Dedifferentiated amniotic fluid mesenchymal stem cell (primary cell): Measurements from ENCODE around the gene SLIT3.

Experiments used
- DNase-seq: peaks from one replicate; pipeline ENCODE4 v3.0.0-alpha.2; 2016; ENCODE audit errors: extremely low spot score

SLIT3 gene

GRCh38 chr5:169299191-169299662 is 1.7 kb downstream of the SLIT3 start:
- no peak for DNase-seq

- DNase-seq, result no peak
These were observed 2.7 kb downstream of the SLIT3 start for GRCh38 chr5:169298193-169298592.

GRCh38 chr5:169296419-169297143 is 4.4 kb downstream of the SLIT3 start:
- DNase-seq, result no peak

- DNase-seq, result no peak
These were observed 5.6 kb downstream of the SLIT3 start for GRCh38 chr5:169295306-169295705.

GRCh38 chr5:169294621-169295020 is 6.3 kb downstream of the SLIT3 start:
- DNase-seq, result no peak

GRCh38 chr5:169291877-169292276 is 9.1 kb downstream of the SLIT3 start:
- no peak for DNase-seq

GRCh38 chr5:169290895-169291294 is 10.0 kb downstream of the SLIT3 start:
- no peak for DNase-seq

- DNase-seq, result no peak
These were observed 11.4 kb downstream of the SLIT3 start for GRCh38 chr5:169289520-169289919.

GRCh38 chr5:169288066-169288930 is 12.6 kb downstream of the SLIT3 start:
- DNase-seq, result no peak

GRCh38 chr5:169287529-169287928 is 13.4 kb downstream of the SLIT3 start:
- no peak for DNase-seq

GRCh38 chr5:169286572-169287300 is 14.2 kb downstream of the SLIT3 start:
- no peak for DNase-seq

GRCh38 chr5:169283887-169284286 is 17.1 kb downstream of the SLIT3 start:
- no peak for DNase-seq

- no peak for DNase-seq
These were observed 19.3 kb downstream of the SLIT3 start for GRCh38 chr5:169281625-169282024.

GRCh38 chr5:169280696-169281095 is 20.2 kb downstream of the SLIT3 start:
- no peak for DNase-seq

- DNase-seq, result no peak
These were observed 20.7 kb downstream of the SLIT3 start for GRCh38 chr5:169280286-169280685.

GRCh38 chr5:169279125-169279524 is 21.8 kb downstream of the SLIT3 start:
- DNase-seq, result no peak

GRCh38 chr5:169273881-169274280 is 27.1 kb downstream of the SLIT3 start:
- no peak for DNase-seq

- DNase-seq, result no peak
These were observed 27.5 kb downstream of the SLIT3 start for GRCh38 chr5:169273451-169273850.

- DNase-seq, result no peak
These were observed 28.1 kb downstream of the SLIT3 start for GRCh38 chr5:169272731-169273427.

GRCh38 chr5:169272111-169272510 is 28.8 kb downstream of the SLIT3 start:
- no peak for DNase-seq

GRCh38 chr5:169270827-169271226 is 30.1 kb downstream of the SLIT3 start:
- no peak for DNase-seq

- peak; percentile 47 for DNase-seq
These were observed 32.9 kb downstream of the SLIT3 start for GRCh38 chr5:169268019-169268418.
